Transverse colon (tissue), 4 donors: Measurements from ENCODE around the gene TPPP2. TPM values are rescaled to one million over a fixed set of nuclear protein-coding genes. Genes with fewer than 3 reads are reported as not detected.

ENCODE experiments used
- DNase-seq: peaks from one replicate; pipeline ENCODE4 v3.0.0-alpha.2; 2019
- H3K27ac ChIP-seq, 4 donors: fragments of 200-600 bp; sonication (generic); 2 replicates each; pipeline ENCODE4 v1.5.1; 2016 to 2018; ENCODE audit warnings: inconsistent platforms in 4 of 4
- H3K27me3 ChIP-seq: fragments of 200-600 bp; sonication (generic); 2 replicates; pipeline ENCODE4 v1.5.1; 2017; ENCODE audit warnings: inconsistent platforms
- H3K36me3 ChIP-seq, 4 donors: fragments of 200-600 bp; sonication (generic); 2 replicates each; pipeline ENCODE4 v1.5.1; 2017 to 2019; ENCODE audit warnings: inconsistent platforms in 4 of 4
- H3K4me1 ChIP-seq, 4 donors: fragments of 200-600 bp; sonication (generic); 2 replicates each; pipeline ENCODE4 v1.5.1; 2017 to 2020; ENCODE audit warnings: inconsistent platforms in 4 of 4
- H3K4me3 ChIP-seq, 4 donors: fragments of 200-600 bp; sonication (generic); 1 replicate in 1 of 4; 2 replicates in 3 of 4; pipeline versions ENCODE4 v1.5.1 to v1.6.1; 2017 to 2019; ENCODE audit warnings: inconsistent platforms in 4 of 4
- H3K9me3 ChIP-seq, 2 donors: fragments of 200-600 bp; sonication (generic); 2 replicates each; pipeline ENCODE4 v1.5.1; 2017 to 2019; ENCODE audit warnings: inconsistent platforms in 2 of 2
- EP300 ChIP-seq: sonication (generic); formaldehyde crosslinking; IDR thresholded peaks from one replicate; pipeline ENCODE4 v1.6.1; 2017; ENCODE audit warnings: antibody characterized with exemption, low read depth
- POLR2A ChIP-seq: fragments of 450-650 bp; IDR thresholded peaks from one replicate; pipeline ENCODE4 v1.6.1; 2016; ENCODE audit warnings: antibody characterized with exemption, mild to moderate bottlenecking, moderate library complexity
- POLR2AphosphoS5 ChIP-seq, 3 donors: sonication (generic); formaldehyde crosslinking; IDR thresholded peaks; one replicate each; pipeline ENCODE4 v1.6.1; 2016; ENCODE audit warnings: antibody characterized with exemption in 3 of 3
- WGBS, 2 donors: methylation state at CpG; one replicate each; pipeline ENCODE4 v1.1.5; 2018; ENCODE audit warnings: low coverage in 1 of 2; 5-methylcytosine and 5-hydroxymethylcytosine counted together
- in situ Hi-C, 4 donors: fragments of 200-750 bp; cut with MboI; loops; one replicate each; pipeline versions ENCODE4 v1.15.0 to v1.15.1; 2017; ENCODE audit warnings: low sequenced_read_pairs in 3 of 4, low pct_ligation_motif_present in 1 of 4, low pct_unique_long_range_greater_than_20kb in 1 of 4
- intact Hi-C: fragments of 100-400 bp; cut with DNase I; formaldehyde crosslinking; loops from one replicate; pipeline ENCODE4 v1.15.1; 2023; ENCODE audit warnings: low total_unique reads
- total RNA-seq, 4 donors: library from RNA; depleted of rRNA; stranded (reverse); fragments of >200 nt; gene quantifications; one replicate each; pipeline ENCODE4 v1.1.0, GENCODE V29; 2016
- TF ChIP-seq, protein P1 (sequence below), 5 experiments: fragments of 200-600 bp in 3 of 5; fragments of 450-650 bp in 2 of 5; sonication (generic) in 3 of 5; IDR thresholded peaks; 1 replicate in 2 of 5; 2 replicates in 3 of 5; pipeline ENCODE4 v1.5.1; 2016 to 2017; ENCODE audit warnings: antibody characterized with exemption in 5 of 5, inconsistent platforms in 3 of 5, mild to moderate bottlenecking in 2 of 5, moderate library complexity in 1 of 5

The TPPP2 gene
- total RNA-seq, 4 donors from 2014 or later = not detected

DNA sequence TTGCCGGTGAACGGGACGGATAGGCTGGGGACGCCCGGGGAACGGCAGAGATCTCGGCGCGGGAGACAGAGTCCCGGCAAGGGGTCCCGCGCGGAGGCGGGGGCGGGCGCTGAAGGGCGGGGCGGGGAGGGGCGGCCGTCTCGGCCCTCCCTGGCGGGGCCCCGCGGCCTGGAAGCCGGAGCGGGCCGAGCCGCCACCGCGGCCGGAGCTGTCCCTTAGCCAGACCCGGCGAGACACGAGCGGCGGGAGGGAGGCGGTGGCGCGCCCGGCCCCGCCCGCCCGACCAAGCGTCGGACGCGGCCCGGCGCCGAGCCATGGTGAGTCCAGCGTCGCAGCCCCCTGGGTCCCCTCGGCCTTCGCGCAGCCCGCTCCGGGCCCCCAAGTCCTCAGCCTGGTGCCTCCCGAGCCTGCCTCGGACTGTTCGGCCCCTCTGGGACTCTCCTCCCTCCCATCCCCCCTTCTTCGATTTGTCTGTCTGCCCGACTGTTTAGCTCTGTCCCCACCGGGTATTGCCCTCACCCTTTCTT is 40.1 kb downstream of the TPPP2 start, which contains the start of gene ARHGEF40:
ARHGEF40 (plus strand) TSS at position 222 of the 527 bp plus-strand sequence; CDS start at position 315, 93 bp downstream.
- peak; percentile 69 for DNase-seq
- TF ChIP-seq POLR2AphosphoS5 (IDR thresholded peaks at IDR 0.05) (peak in 2 of 3 donors; percentile 10 to 17), POLR2A (peak; percentile 47), EP300 (no peak)
- TF ChIP-seq, protein P1, sequence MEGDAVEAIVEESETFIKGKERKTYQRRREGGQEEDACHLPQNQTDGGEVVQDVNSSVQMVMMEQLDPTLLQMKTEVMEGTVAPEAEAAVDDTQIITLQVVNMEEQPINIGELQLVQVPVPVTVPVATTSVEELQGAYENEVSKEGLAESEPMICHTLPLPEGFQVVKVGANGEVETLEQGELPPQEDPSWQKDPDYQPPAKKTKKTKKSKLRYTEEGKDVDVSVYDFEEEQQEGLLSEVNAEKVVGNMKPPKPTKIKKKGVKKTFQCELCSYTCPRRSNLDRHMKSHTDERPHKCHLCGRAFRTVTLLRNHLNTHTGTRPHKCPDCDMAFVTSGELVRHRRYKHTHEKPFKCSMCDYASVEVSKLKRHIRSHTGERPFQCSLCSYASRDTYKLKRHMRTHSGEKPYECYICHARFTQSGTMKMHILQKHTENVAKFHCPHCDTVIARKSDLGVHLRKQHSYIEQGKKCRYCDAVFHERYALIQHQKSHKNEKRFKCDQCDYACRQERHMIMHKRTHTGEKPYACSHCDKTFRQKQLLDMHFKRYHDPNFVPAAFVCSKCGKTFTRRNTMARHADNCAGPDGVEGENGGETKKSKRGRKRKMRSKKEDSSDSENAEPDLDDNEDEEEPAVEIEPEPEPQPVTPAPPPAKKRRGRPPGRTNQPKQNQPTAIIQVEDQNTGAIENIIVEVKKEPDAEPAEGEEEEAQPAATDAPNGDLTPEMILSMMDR (IDR thresholded peaks at IDR 0.05) = no peak
- H3K4me3 ChIP-seq = peak within 1 kb of the TSS; percentile 50 to 90 (median 70)
- in situ Hi-C loops = no loop called here
- no peaks in the 10 kb centered on the region for H3K36me3 ChIP-seq
- intact Hi-C loops = no loop called here
- H3K27ac ChIP-seq = peak within 1 kb of the TSS; percentile 92 to 96 (median 92)
- no peaks in the 10 kb centered on the region for H3K9me3 ChIP-seq
- peaks cover 20 to 44% (median 28%) of the 10 kb centered on the region in 4 donors for H3K4me1 ChIP-seq
- 0 to 1% methylated on average over 1 to 26 of the region's 63 CpGs for WGBS, 2 donors
- no peaks in the 10 kb centered on the region for H3K27me3 ChIP-seq

DNA sequence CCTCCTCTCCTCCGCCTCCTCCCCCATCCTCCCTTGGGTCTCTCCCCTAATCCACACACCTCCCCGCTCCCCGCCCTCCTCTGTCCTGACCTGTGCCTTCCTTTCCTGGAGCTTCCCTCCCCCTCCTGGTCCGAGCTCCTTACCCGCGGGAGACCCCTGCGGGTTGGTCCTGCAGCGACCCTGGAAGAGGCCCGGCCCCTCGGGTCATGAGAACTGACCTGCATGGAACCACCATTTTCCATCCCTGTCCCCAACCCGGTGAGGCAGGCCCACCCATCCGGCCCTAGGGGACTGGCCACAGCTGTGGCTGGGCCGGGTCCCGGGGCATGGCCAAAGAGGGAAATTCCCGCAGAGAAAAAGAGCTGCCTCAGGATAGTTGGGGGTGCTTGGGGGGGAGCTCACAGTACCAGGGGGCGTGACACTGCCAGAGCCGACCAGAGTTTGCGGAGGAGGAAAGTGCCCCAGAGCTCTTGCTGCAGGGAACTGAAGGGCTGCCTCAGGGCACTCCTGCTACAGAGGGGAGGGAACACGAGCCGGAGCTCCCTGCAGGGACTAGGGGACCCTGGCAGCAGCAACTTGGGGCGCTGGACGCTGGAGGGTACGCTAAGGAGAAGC is 40.7 kb downstream of the TPPP2 start:
- DNase-seq = peak; percentile 74
- no peak for TF ChIP-seq POLR2AphosphoS5 (IDR thresholded peaks at IDR 0.05)
- TF ChIP-seq, protein P1 (IDR thresholded peaks at IDR 0.05) = peak in 1 of 5 experiments; percentile 31
- WGBS, 2 donors = 0 to 1% methylated on average over 3 to 22 of the region's 23 CpGs
- intact Hi-C loops = no loop called here
- no peaks in the 10 kb centered on the region for H3K36me3 ChIP-seq
- H3K4me3 ChIP-seq = peak overlapping the region; percentile 50 to 90 (median 70)
- peaks cover 20 to 44% (median 28%) of the 10 kb centered on the region in 4 donors for H3K4me1 ChIP-seq
- no peaks in the 10 kb centered on the region for H3K9me3 ChIP-seq
- peak overlapping the region; percentile 92 to 96 (median 92) for H3K27ac ChIP-seq
- in situ Hi-C loops = no loop called here
- H3K27me3 ChIP-seq = no peaks in the 10 kb centered on the region

DNA sequence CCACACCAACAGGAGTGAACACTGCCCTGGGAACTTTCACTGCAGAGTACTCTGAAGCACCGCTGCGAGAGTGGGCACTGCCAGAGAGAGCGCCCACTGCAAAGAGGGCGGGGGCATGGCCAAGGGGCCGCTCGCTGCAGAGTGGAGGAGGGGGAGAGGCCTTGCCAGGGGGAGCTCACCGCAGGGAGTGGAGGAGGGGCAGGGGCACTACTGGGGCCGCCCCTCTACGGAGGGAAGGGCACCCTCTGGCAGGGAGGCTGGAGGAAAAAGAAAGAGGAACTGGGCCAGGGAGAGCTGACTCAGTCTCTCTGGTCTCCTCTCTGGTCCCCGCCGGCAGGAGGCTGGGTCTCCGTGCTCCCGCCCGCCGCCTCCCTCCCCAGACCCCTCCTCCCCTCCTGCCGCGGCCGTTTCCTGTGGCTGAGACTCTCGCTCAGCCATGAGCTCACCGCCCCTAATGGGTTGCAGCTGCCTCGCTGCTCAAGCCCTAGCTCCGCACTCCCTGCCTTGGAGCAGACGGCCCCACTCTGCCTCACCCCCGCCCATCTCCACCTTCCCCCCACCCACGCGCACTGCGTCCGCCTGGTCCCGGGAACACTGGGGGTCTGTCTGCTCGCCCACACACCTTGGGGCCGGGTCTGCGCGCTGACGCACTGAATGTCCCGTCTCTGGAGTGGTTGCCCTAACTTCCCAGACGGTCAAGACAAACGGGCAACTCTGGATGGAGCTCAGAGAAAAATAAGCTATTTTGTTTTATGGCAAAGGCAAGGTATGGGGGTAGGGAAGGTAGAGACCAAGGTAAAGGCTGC is 41.4 kb downstream of the TPPP2 start:
- peaks cover 20 to 44% (median 28%) of the 10 kb centered on the region in 4 donors for H3K4me1 ChIP-seq
- peak; percentile 85 for DNase-seq
- peak overlapping the region; percentile 50 to 90 (median 70) for H3K4me3 ChIP-seq
- H3K27ac ChIP-seq = peak overlapping the region; percentile 92 to 96 (median 92)
- no peaks in the 10 kb centered on the region for H3K9me3 ChIP-seq
- intact Hi-C loops (no loop called here), in situ Hi-C loops (no loop called here)
- TF ChIP-seq, protein P1 (IDR thresholded peaks at IDR 0.05) = peak in 1 of 5 experiments; percentile 3
- TF ChIP-seq POLR2AphosphoS5 (IDR thresholded peaks at IDR 0.05) (peak; percentile 47 to 64 (median 58)), POLR2A (peak; percentile 39), EP300 (no peak)
- 1% methylated on average over 32 of the region's 37 CpGs; no CpG with 5 or more reads in 1 of the 2 donors for WGBS, 2 donors
- H3K27me3 ChIP-seq = no peaks in the 10 kb centered on the region
- H3K36me3 ChIP-seq = peaks cover 0 to 4% (median 2%) of the 10 kb centered on the region in 4 donors

DNA sequence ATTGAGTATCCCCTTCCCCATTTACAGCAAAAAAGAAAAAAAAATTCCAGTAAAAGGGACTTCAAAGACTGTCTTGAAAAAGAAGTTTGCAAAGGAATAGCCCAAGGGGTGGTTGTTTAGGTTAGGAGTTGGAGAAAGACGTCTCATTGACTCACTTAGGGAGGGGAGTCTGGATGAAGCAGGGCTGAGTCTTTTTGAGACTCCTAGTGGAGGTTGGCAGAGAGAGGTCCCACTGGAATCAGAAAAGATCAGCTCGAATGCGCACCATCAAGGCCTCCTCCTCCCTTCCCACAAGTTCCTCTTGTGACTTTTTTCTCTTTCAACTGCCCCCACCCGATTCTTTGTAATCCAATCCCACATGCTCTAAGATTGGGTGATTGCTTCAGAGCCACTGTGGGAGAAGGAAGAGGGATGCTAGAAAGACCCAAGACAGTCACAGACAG is 42.0 kb downstream of the TPPP2 start:
- intact Hi-C loops = no loop called here
- in situ Hi-C loops = no loop called here
- H3K4me3 ChIP-seq = peak overlapping the region in 2 of 4 donors; percentile 65 to 90
- H3K9me3 ChIP-seq = no peaks in the 10 kb centered on the region
- no peaks in the 10 kb centered on the region for H3K27me3 ChIP-seq
- no peak for TF ChIP-seq EP300
- TF ChIP-seq, protein P1 (IDR thresholded peaks at IDR 0.05) = no peak
- TF ChIP-seq POLR2AphosphoS5 (IDR thresholded peaks at IDR 0.05) = no peak
- TF ChIP-seq POLR2A = no peak
- DNase-seq = no peak
- peak overlapping the region; percentile 92 to 96 (median 92) for H3K27ac ChIP-seq
- H3K4me1 ChIP-seq = peaks cover 20 to 44% (median 28%) of the 10 kb centered on the region in 4 donors
- H3K36me3 ChIP-seq = peaks cover 0 to 9% (median 4%) of the 10 kb centered on the region in 4 donors
- WGBS, 2 donors = 29 to 39% methylated on average over 4 of the region's 4 CpGs
